ENCODE results near the gene OSBPL1A.

OSBPL1A gene

DNA sequence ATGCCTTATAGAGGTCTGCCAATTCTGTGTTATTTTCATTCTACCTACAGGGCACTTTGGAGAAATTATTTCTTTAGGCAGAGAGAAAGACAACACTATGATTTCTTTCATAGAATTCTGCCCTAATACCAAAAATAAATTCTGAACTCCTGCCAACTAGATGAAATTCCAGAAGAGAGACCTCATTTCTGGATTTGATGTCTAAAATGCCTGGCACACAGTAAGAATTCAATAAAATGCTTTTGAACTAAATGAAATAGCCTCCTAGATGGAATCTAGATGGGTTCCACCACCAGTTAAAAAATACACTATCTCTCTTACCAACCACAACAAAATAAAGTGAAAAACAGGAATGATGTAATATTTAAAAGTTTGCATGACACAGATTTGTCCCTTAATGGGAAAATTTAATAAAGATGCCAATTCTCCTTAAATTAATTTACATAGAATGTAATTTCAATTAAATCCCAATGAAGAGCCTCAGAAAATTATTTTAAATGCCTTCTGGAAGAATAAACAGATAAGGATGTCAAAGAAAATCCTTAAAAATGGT, 75.0 kb downstream of the OSBPL1A start:
- DNase-seq, result no peak

DNA sequence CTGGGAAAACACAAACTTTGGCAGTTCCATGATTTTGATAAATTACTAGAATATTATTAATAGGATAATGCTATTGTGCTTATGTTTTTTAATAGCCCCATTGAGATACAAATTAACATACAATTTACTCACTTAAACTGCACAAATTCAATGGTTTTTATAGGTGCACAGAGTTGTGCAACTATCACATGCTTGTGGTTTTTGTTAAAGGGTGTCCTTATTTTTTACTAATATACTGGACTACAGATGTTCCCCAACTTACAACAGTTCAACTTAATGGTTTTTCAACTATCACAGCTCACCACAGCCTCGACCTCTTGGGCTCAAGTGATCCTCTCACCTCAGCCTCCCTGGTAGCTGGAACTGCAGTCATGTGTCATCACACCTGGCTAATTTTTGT, 76.6 kb downstream of the OSBPL1A start:
- no peak for DNase-seq

DNA sequence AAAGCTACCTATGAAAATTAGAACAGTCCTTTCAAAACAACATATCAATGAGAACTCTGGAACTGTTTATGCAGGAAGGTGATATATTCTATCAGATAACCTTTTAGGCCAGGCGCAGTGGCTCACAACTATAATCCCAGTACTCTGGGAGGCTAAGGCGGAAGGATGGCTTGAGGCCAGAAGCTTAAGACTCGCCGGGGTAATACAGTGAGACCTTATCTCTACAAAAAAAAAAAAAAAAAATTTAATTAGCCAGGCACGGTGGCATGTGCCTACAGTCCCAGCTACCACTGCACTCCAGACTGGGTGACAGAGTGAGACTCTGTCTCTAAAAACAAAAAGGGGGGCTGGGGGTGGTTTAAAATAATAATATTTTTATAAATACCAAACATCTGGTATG, 77.9 kb downstream of the OSBPL1A start:
- no peak for DNase-seq

DNA sequence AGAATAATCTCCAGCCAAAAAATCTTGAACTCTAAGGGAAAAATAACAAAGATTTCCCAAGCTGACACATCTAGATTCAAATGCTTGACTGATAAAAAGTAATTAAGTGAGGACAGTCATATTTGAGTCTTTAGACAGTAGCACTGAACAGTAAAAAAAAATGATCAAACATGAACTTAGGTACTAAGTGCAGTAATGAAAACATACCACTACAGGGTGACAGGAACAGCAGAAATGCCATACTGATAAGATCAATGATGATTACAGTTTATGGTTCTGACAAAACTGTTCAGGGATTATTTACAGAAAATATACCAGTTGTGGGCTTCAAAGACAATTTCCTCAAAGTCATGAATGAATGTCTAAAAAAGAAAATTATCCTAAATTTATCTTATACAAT, 80.3 kb downstream of the OSBPL1A start:
- DNase-seq, result no peak

DNA sequence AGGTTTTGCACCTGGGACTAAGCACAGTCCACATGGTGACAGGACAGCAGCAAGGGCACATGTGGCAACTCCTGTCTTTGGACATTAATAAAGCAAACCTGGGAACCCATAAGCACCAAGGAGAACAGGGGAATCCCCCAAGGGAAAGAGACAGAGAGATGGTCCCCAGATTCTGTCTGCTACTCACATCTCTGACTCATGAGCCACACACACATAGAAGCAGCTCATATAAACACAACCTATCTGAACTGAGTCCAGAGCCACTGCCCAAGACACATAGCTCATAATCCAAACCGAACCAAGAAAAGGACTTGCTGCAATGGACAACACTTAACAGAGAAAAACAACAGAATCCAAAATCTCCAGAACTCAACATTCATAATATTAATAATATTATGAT, 82.5 kb downstream of the OSBPL1A start:
- DNase-seq, result no peak

DNA sequence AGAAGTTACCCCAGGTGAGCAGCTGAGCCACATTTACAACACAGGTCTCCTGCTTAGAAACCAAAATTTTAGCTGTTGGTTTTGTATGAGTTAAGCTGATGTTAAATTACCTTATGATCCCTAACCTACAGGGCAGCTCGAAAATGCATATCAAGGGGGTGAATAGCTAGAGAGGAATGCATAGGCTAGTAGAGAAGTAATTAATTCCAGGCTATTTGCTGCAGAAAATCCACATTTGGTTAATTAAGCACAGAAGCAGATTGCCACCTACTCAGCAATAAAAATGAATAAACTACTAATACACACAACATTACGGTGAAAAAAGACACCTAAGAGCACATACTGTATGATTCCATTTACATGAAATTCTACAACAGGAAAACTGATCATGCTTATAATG, 91.4 kb downstream of the OSBPL1A start:
- DNase-seq, result no peak

DNA sequence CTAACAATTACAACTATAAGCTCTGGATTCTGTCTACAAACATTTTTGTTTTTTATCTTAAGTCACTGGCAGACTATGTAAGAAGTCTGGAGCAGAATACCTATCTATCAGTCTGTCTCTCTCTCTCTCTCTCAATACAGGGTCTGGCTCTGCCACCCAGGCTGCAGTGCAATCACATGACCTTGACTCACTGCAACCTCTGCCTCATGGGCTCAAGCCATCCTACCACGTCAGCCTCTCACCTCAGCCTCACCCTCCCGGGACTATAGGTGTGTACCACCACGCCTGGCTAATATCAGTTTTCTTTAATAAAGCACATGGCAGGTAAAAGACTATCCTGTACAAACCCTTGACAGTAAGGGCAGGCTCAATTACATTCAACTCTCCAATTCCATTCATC, 96.9 kb downstream of the OSBPL1A start:
- no peak for DNase-seq

DNA sequence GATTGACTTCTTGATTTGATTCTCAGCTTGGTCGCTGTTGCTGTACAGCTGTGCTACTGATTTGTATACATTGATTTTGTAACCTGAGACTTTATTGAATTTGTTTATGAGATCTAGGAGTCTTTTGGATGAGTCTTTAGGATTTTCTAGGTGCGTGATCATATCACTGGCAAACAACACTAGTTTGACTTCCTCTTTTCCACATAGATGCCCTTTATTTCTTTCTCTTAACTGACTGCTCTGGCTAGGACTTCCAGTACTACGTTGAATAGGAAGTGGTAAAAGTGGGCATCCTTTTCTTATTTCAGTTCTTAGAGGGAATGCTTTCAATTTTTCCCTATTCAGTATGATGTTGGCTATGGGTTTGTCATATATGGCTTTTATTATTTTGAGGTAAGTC, 101.3 kb downstream of the OSBPL1A start:
- no peak for DNase-seq

DNA sequence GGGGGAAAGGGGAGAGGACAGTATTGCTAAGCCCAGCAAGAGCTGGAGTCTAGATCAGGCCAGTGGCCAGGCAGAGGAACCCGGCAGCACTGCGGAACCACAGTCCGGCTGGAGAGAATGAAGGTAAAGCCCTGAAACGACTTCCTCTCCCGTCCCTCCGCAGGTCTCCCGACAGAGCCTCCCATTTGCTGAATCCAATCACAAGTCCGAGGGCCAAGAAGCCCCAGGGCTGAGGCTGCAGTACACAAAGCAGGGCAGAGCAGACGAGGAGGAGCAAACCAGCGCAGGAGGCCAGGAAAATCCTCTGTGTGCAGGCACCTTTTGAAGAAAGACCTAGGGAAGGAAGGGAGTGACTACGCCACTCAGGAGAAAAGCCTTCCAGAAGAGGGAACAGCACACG, 104.4 kb downstream of the OSBPL1A start:
- no peak for DNase-seq

DNA sequence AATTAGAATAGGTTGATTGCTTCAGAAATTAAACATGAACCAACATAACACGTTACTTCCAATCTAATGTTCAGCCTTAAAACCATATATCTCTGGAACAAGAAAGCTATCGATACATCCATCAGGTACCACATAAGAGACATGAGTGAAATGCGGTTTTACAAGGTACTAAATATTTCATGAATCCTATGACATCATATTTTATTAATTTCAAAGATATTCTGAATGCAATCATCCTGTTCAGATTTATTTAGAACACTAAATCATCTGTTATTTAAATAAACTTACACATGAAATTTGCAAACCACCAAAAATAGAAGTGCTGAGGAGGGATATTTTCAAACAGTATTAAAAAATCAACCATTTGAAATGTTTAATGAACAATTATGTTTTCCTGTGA, 119.0 kb downstream of the OSBPL1A start:
- DNase-seq, result no peak

DNA sequence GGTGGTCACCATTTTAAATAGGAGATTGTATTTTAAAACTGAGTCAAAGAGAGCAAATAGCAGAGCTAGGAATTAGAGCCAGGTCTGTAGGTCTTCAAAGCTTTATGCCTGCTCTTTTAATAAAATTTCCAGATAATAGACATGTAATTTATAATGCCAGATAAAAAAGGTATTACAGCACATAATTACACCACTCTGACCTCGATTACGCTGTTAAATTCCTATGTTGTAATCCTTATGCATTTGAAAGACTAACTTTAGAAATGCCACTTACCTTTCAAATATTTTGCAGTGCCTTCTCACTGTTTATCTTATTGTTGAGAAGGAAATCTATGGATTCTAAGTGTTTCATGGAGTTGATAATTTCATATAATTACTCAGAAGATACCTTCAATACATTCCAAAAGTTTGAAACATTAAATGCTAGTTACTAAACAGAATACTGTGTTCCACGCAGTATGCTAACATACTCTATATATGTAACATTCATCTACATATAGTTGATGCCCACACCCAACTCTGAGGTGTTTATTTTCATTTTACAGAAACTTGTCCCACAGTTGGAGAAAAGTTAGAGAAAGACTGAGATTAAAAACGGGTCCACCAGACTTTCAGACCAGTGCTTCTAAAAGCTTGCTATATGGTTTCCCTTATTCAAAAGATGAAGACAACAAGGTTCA, 120.0 kb downstream of the OSBPL1A start:
- DNase-seq, result no peak

DNA sequence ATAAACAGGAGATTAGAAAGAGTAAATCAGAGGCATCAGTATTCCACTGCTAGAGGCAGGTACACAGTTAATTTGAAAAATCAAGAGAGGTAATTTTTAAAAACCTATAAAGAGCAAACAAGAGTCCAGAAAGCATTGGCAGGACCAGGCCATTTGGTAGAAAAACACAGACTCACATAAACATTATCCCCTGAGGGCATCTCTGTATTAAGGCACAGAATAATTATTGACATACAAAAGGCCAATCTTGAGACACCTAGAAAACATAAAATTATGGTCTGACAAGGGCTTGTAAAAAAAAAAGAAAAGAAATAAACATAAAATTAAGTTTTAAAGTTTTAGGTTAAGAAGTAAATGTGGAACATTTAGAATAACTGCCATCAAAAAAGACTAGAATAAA, 120.6 kb downstream of the OSBPL1A start:
- DNase-seq, result no peak

DNA sequence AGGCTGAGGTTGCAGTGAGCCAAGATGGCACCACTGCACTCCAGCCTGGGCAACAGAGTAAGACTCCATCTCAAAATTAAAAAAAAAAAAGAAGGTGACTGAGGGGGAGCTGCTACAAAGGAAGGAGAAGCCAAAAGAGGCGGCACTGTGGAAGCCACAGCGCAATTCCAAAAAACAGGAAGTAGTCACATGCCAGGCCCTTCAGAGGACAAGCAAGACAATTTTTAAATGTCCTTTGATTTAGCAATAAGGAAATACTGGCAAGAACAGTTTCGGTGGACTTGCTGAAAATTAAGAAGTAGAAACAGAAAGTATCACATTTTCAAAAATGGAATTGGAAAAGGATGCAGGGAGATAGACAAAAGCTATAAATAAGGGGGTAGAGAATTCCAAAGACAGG, 122.8 kb downstream of the OSBPL1A start:
- DNase-seq, result no peak

DNA sequence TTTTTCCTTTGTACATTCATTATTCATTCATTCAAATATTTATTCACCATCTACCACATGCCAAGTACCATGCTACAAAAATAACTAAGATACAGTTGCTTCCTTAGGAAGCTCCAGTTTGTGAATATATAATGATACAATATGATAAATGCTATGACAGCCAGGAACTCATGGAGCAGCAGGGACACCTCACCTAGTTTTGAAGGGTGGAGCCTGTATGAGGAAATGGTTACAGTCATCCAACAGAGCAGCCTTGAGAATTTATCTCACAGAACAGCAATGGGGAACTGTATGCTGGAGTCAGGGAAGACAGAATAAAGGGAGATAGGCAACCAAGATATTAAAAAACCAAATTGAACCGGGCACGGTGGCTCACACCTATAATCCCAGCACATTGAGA, 124.0 kb downstream of the OSBPL1A start:
- DNase-seq, result peak; percentile 5

DNA sequence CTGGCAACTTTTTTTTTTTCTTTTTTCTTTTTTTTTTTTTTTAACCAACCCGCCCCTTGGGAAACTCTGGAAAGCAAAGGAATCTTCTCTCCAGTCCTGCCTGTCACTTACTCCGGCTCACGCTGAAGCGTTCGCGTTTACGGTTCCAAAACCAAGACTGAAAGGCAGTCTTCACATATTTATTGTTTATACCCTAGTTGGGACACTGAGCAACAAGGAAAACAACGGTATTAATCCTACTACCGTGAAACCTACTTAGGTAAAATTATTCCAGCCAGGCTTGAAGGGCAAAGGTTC, 125.4 kb downstream of the OSBPL1A start:
- DNase-seq, result no peak

DNA sequence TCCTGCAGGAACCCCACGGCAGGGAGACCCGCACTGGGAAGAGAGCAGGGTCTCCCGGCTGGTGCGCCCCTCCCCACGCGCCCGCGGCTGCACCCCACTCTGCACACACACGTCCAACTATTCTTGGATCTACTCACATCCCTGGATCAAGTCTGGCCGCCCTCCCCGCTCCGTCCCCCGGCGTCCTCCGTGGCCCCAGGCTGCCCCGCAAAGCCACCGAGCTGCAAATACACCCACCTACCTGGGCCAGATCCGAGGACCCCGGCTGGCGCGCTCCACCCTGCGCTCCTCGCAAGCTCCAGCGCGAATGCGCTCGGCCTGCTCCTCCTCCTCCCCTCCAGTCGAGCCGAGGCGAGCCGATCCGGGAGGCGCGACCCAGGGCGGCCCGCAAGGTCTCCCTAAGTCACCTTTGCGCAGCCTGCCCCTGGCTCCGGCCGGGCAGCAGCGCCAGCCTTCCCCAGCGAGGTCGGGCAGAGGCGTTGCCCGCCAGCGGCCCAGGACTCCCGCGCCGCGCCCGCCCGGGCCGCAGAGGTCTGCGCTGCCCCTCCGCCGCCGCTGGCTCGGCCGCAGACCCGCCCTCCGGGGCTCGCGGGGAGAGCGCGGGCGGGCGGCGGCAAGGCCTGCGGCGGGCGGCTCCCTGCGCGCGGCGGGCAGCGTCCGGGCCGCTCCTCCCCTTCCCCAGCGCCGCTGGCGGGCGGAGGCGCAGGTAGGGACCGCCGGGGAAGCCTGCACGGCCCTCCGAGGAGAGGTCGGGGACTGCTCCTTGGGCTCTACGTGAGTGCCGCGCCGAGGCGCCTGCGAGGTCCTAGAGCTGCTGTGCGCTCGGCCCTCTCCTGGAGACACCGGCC, 126.0 kb downstream of the OSBPL1A start:
- peak; percentile 80 for DNase-seq

DNA sequence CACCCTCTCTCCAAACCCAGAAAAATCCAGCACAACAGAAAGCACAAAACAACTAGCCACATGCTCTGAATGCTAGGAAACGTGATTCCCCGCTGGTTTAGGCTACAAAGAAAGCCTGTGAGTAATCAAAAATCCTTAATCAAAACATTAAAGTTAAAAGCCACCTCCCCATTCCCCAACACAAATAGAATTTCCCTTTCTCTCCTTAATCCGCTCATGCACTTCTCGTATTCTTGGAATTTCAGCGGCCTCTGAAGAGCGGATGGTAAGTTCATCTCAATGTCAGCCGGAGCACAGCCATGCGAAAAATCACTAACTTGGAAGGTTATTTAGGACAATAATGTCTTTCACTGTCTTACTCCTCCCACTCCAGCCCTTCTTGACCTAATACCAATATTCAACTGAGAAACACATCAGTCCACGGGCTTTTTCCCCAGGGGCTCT, 126.7 kb downstream of the OSBPL1A start:
- no peak for DNase-seq

DNA sequence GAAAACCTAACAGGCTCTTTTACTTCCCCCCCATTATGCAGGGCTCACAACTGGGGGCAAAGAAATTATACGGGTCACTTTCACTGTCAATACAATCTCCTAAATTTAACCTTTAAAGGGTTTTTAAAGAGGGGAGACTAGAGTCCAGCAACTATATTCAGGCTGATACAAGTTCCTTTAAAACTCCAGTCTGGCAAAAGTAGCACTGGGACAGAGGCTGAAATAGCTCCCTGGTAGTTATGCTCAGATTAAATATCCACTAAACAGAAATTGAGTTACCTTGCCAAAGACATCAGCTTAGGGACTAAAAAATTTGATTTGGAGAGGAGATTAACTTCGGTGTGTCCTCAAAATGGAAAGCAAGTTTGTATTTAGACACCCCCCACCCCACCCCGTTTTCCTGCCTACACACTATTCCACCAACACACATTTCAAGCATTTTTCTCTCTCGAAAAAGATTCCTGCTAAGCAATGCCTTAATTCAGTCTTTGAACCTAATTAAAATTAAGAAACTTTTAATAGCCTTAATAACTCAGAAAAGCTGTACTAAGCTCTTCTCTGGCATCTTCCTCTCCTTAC, 127.2 kb downstream of the OSBPL1A start:
- DNase-seq, result no peak

DNA sequence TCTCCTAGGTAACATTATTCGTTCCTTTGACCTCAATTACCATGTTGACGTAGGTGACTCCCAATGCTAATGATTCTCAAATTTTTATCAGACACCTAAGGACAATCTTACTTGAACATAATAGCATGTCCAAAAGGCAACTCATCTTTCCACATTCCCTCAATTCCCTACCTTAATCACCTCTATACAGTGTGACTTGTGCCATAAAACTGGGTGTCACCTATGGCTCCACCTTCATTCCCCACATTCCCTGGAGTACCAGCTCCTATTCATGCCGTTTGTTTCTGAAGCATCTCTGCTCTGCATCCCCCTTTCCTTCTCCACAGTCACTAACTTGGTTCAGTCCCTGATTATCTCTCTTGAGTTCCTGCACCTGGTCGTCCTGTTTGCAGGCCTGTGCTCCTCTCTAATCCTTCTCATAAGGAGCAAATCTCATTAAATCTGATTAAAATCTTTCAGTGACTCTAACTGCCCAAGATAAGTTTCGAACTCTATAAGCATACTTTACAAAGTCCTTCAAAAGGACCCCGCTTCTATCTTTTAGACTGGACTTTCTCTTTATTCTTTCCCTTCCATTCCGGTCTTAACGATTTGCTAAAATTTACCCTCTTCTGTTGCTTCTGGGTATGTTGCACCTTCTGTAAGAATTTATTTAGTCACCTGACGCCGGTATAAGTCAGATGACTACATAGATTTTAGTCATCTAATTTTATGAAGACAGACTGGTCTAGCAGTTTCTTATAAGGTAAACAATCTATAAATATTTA, 128.7 kb downstream of the OSBPL1A start:
- no peak for DNase-seq

DNA sequence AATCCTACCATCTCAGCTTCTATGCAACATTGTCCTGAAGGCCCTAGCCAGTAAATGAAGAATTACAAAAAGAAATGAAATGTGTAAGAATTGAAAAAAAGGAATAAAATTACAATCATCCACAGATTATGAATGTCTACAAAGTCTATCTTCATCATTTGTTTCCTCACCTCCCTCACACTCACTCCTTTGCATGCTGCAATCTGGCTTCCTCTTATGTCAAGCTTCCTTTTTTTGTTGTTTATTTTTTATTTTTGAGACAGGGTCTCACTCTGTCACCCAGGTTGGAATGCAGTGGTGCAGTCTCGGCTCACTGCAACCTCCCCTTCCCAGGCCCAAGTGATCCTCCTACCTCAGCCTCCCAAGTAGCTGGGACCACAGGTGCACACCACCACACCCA, 129.7 kb downstream of the OSBPL1A start:
- no peak for DNase-seq

DNA sequence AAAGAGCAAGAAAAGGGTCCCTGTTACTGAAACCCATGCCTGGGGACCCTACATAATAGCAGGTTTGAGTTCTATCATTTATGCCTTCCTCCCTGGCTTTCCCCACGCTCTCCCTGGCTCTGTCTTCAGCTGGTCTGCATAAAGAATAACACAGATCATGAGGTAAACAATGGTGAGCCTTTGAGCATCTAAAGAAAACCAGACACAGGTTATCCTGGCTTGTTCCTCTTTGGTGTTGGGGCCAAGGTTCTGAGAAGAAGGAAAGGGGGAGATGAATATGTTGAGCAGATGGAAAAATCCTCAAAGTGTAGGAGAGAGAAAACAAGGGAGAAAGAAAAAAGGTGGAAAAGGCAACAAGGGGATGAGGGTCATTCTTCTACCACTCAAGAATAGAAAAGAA, 131.5 kb downstream of the OSBPL1A start:
- DNase-seq, result no peak

DNA sequence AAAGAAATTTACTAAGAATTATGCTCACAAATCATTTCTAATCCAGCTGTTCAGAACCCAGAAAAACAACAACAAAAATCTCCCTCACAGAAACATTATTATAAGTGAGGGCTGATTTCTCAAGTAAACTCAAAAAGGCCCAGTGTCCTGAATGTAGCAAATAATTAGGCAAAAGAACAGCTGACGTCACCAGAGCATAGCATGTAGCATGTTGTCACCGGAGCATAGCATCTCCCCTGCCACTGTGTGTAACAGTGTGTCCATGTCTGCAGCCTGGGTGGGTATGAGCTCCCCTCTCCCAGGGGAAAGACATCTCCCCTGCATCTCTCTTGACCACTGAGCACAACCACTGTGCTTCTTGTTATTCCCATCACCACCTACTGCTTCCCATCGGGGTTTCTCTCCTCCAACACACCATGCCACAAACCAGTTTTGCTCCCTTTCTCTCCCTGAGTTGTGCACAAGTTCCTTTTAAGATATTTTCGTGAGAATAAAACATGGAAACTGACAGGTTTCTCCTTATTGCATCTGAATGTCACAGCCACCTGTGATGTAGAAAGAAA, 132.0 kb downstream of the OSBPL1A start:
- DNase-seq, result no peak

DNA sequence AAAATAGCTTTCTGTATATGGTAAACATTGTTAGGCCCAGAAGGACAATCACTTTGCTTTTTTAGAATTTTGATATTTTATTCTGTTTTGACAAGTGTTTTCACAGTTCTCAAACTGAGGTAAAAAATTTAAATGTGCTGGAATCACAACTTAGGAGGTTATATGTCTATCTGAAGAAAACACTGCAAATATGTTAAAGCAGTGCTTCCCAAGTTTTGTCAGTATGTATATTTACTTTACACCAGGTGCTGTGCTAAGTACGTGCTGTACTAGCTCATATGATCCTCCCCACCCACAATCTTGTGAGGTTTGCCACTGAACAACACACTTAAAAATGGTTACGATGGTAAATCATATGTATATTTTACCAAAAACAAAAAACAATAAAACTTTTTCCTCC, 134.6 kb downstream of the OSBPL1A start:
- peak; percentile 21 for DNase-seq
